Neural progenitor cell (in vitro differentiated cells): ENCODE data around the gene SYT7. TPM values are rescaled to one million over a fixed set of nuclear protein-coding genes. Genes with fewer than 3 reads are reported as not detected.

Experiments used
- DNase-seq: peaks from one replicate; pipeline ENCODE4 v3.0.0-alpha.2; 2016; ENCODE audit warnings: low spot score
- H2AFZ ChIP-seq: fragments of 200-600 bp; sonication (generic); replicated peaks from 2 replicates; pipeline ENCODE4 v1.6.1; 2016; ENCODE audit warnings: antibody characterized with exemption
- H3F3A ChIP-seq: fragments of 200-600 bp; sonication (generic); 2 replicates; pipeline ENCODE4 v1.6.1; 2016; ENCODE audit warnings: antibody characterized with exemption, low read depth
- H3K27ac ChIP-seq: fragments of 200-600 bp; sonication (generic); 2 replicates; pipeline ENCODE4 v1.5.1; 2016; ENCODE audit warnings: mild to moderate bottlenecking
- H3K27me3 ChIP-seq: fragments of 200-600 bp; sonication (generic); 2 replicates; pipeline ENCODE4 v1.6.1; 2016; ENCODE audit warnings: mild to moderate bottlenecking, moderate library complexity
- H3K36me3 ChIP-seq: fragments of 200-600 bp; sonication (generic); 2 replicates; pipeline ENCODE4 v1.5.1; 2016
- H3K4me1 ChIP-seq: fragments of 200-600 bp; sonication (generic); 2 replicates; pipeline ENCODE4 v1.6.1; 2016; ENCODE audit warnings: mixed run types
- H3K4me2 ChIP-seq: fragments of 200-600 bp; sonication (generic); 2 replicates; pipeline ENCODE4 v1.6.1; 2016
- H3K4me3 ChIP-seq: fragments of 200-600 bp; sonication (generic); 2 replicates; pipeline ENCODE4 v1.5.1; 2016
- H3K79me2 ChIP-seq: fragments of 200-600 bp; sonication (generic); 2 replicates; pipeline ENCODE4 v1.6.1; 2016; ENCODE audit warnings: low read depth
- H3K9ac ChIP-seq: fragments of 200-600 bp; sonication (generic); 2 replicates; pipeline ENCODE4 v1.6.1; 2016
- H3K9me3 ChIP-seq: fragments of 200-600 bp; sonication (generic); 2 replicates; pipeline ENCODE4 v1.5.1; 2016; ENCODE audit warnings: low read depth
- H4K20me1 ChIP-seq: fragments of 200-600 bp; sonication (generic); 2 replicates; pipeline ENCODE4 v1.6.1; 2016; ENCODE audit warnings: low read depth
- H3K27ac Mint-ChIP-seq: 3 replicates; pipeline ENCODE4 v1.8.0; 2021; ENCODE audit warnings: mixed read lengths
- H3K27me3 Mint-ChIP-seq: 2 replicates; pipeline ENCODE4 v1.8.0; 2022; ENCODE audit warnings: low read depth, mild to moderate bottlenecking, inconsistent platforms, moderate library complexity, mixed read lengths; ENCODE audit not compliant: insufficient read depth
- H3K36me3 Mint-ChIP-seq: 3 replicates; pipeline ENCODE4 v1.8.0; 2021; ENCODE audit warnings: mixed read lengths
- H3K4me1 Mint-ChIP-seq: 3 replicates; pipeline ENCODE4 v1.8.0; 2021; ENCODE audit warnings: mixed read lengths
- H3K4me3 Mint-ChIP-seq: 3 replicates; pipeline ENCODE4 v1.8.0; 2021; ENCODE audit warnings: mild to moderate bottlenecking, moderate library complexity, mixed read lengths
- H3K9me3 Mint-ChIP-seq: 3 replicates; pipeline ENCODE4 v1.8.0; 2020; ENCODE audit warnings: mixed read lengths
- CTCF ChIP-seq: fragments of 200-600 bp; sonication (generic); IDR thresholded peaks from 2 replicates; pipeline ENCODE4 v1.5.1; 2017; ENCODE audit warnings: antibody characterized with exemption, mild to moderate bottlenecking
- EZH2 ChIP-seq: fragments of 200-600 bp; sonication (generic); IDR thresholded peaks from 2 replicates; pipeline ENCODE4 v1.6.1; 2017; ENCODE audit warnings: antibody characterized with exemption, mild to moderate bottlenecking, moderate library complexity
- EZH2phosphoT487 ChIP-seq: fragments of 200-600 bp; sonication (generic); IDR thresholded peaks from 2 replicates; pipeline ENCODE4 v1.6.1; 2017; ENCODE audit warnings: antibody characterized with exemption
- total RNA-seq: library from RNA; depleted of rRNA; stranded (reverse); fragments of >200 nt; gene quantifications from 2 replicates; pipeline ENCODE4 v1.2.3, GENCODE V29; 2015; ENCODE audit warnings: low replicate concordance

Gene SYT7
- total RNA-seq, 1 donor from 2014 or later: 0.73 TPM

GRCh38 chr11:61560751-61561150 is 20.1 kb downstream of the SYT7 start:
- no peaks in the 10 kb centered on the region for H3K9me3 ChIP-seq
- peaks cover 1% of the 10 kb centered on the region for H3K36me3 Mint-ChIP-seq
- no peaks in the 10 kb centered on the region for H3K4me1 ChIP-seq
- DNase-seq: no peak
- no peak overlapping the region for H2AFZ ChIP-seq
- no peak overlapping the region for H3K27ac Mint-ChIP-seq
- H3K9me3 Mint-ChIP-seq: no peaks in the 10 kb centered on the region
- no peak overlapping the region for H3K4me3 ChIP-seq
- H4K20me1 ChIP-seq: peaks cover 8% of the 10 kb centered on the region
- peaks cover 14% of the 10 kb centered on the region for H3K4me1 Mint-ChIP-seq
- peaks cover 43% of the 10 kb centered on the region for H3K27me3 Mint-ChIP-seq
- H3K4me3 Mint-ChIP-seq: no peak overlapping the region
- H3K9ac ChIP-seq: no peak overlapping the region
- TF ChIP-seq CTCF (no peak), EZH2 (no peak), EZH2phosphoT487 (no peak)
- no peaks in the 10 kb centered on the region for H3F3A ChIP-seq
- no peak overlapping the region for H3K27ac ChIP-seq
- no peak overlapping the region for H3K4me2 ChIP-seq
- H3K36me3 ChIP-seq: no peaks in the 10 kb centered on the region
- no peaks in the 10 kb centered on the region for H3K79me2 ChIP-seq
- peaks cover 38% of the 10 kb centered on the region for H3K27me3 ChIP-seq

- TF ChIP-seq EZH2phosphoT487: no peak
- no peak for TF ChIP-seq EZH2
- no peak for TF ChIP-seq CTCF
- no peak for DNase-seq
- peaks cover 29% of the 10 kb centered on the region for H3K27me3 ChIP-seq
- H3K9ac ChIP-seq: no peak overlapping the region
- no peaks in the 10 kb centered on the region for H3K79me2 ChIP-seq
- H3K36me3 ChIP-seq: no peaks in the 10 kb centered on the region
- no peak overlapping the region for H2AFZ ChIP-seq
- no peaks in the 10 kb centered on the region for H3K9me3 ChIP-seq
- H3K4me1 ChIP-seq: peaks cover 21% of the 10 kb centered on the region
- H3K27ac ChIP-seq: no peak overlapping the region
- H3K27me3 Mint-ChIP-seq: peaks cover 48% of the 10 kb centered on the region
- H3K4me3 Mint-ChIP-seq: peak overlapping the region; percentile 68
- peaks cover 6% of the 10 kb centered on the region for H4K20me1 ChIP-seq
- H3K4me2 ChIP-seq: no peak overlapping the region
- no peaks in the 10 kb centered on the region for H3K9me3 Mint-ChIP-seq
- H3F3A ChIP-seq: peaks cover 11% of the 10 kb centered on the region
- H3K4me3 ChIP-seq: no peak overlapping the region
- peaks cover 28% of the 10 kb centered on the region for H3K4me1 Mint-ChIP-seq
- peaks cover 1% of the 10 kb centered on the region for H3K36me3 Mint-ChIP-seq
- no peak overlapping the region for H3K27ac Mint-ChIP-seq
These were observed 24.3 kb downstream of the SYT7 start for GRCh38 chr11:61556621-61557020.

- DNase-seq: no peak
- peaks cover 50% of the 10 kb centered on the region for H3K27me3 Mint-ChIP-seq
- TF ChIP-seq EZH2phosphoT487: no peak
- no peak for TF ChIP-seq CTCF
- TF ChIP-seq EZH2: no peak
- H3K4me1 Mint-ChIP-seq: peaks cover 28% of the 10 kb centered on the region
- peaks cover 21% of the 10 kb centered on the region for H3K4me1 ChIP-seq
- no peaks in the 10 kb centered on the region for H3K9me3 ChIP-seq
- peaks cover 29% of the 10 kb centered on the region for H3K27me3 ChIP-seq
- H3F3A ChIP-seq: peaks cover 11% of the 10 kb centered on the region
- peaks cover 1% of the 10 kb centered on the region for H3K36me3 Mint-ChIP-seq
- H3K9ac ChIP-seq: no peak overlapping the region
- H3K4me3 Mint-ChIP-seq: peak overlapping the region; percentile 79
- H3K4me2 ChIP-seq: peak overlapping the region; percentile 83
- peaks cover 6% of the 10 kb centered on the region for H4K20me1 ChIP-seq
- no peaks in the 10 kb centered on the region for H3K9me3 Mint-ChIP-seq
- no peaks in the 10 kb centered on the region for H3K79me2 ChIP-seq
- H3K36me3 ChIP-seq: no peaks in the 10 kb centered on the region
- H2AFZ ChIP-seq: no peak overlapping the region
- H3K4me3 ChIP-seq: peak overlapping the region; percentile 50
- H3K27ac Mint-ChIP-seq: no peak overlapping the region
- H3K27ac ChIP-seq: no peak overlapping the region
These were observed 24.9 kb downstream of the SYT7 start for GRCh38 chr11:61555978-61556377.
